ENCODE results near the gene SYNGR4.
"Not testable (repeated sequence)": the region's sequence is repeated elsewhere in the genome, so short reads cannot be mapped to it uniquely, and the experiment has no call there.

The SYNGR4 gene

DNA sequence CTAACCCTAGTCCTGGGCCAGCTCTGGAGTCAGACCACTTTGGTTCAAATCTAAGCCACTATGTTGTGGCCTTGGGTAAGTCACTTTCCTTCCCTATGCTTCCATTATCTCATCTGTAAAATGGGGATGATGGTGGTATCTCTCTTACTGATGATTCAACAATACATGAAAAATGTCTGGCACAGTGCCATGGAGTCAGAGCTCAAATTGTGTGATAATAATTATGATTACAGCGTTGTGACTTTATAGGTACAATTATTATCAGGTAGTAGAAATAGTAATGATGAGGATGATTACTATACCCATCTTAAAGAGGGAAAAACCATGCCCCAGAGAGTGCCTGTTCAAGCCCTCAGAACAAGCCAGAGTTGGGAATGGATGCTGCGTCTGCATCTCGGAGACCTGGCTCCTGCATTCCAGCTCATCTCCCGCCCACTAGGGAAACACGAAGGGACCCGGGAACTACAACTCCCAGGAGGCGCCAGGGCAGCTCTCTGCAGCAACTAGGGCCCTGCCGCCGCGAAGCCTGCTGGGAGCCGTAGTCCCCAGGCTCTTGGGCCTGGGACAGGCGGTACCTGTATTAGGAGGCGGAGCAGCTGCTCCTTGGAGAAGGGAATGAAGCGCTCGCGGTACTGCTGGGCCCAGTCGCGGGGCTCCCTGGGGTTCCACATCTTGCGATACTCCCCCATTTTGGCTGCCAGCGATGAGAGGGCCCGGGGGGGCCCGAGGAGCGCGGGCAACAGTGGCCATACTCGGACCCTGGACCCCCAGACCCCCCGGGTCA, 1.3 kb upstream of the SYNGR4 start:
- no peaks in the 10 kb centered on the region for H3K27me3 ChIP-seq (ENCODE audit: control insufficient read depth, insufficient read depth, low read length)
- no peaks in the 10 kb centered on the region for H3K36me3 ChIP-seq (ENCODE audit: insufficient read depth, low read length)
- no peaks in the 10 kb centered on the region for H3K9me3 ChIP-seq (replicated peaks; ENCODE audit: low read length)
- H3K4me3 ChIP-seq (ENCODE audit: low read length): peak overlapping the region; percentile 76
- H3K4me2 ChIP-seq (ENCODE audit: low read length): peak overlapping the region; percentile 95
- peaks cover 13% of the 10 kb centered on the region for H3K4me1 ChIP-seq (ENCODE audit: control insufficient read depth, insufficient read depth, low read length)
- H3K9ac ChIP-seq (ENCODE audit: low read depth, low read length): peak overlapping the region; percentile 88

DNA sequence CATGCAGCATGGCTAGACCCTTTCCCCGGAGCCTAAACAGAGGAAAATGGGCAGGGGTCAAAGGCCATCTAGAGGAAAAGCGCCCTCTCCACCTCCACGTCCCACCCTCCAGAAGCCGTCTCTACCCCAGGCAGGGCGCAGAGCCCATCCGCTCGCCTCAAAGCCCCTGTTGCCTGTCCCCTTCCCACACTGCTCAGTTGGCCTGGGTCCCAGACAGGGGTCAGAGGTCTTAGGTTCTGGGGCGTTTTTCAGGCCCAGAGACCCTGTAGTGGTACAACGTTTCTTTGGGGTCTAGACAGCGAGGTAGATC, 712 bp upstream of the SYNGR4 start:
- Histone ChIP-seq H3K4me2 (ENCODE audit: low read length) (peak overlapping the region; percentile 95), H3K9ac (ENCODE audit: low read depth, low read length) (peak overlapping the region; percentile 88), H3K27me3 (ENCODE audit: control insufficient read depth, insufficient read depth, low read length) (no peaks in the 10 kb centered on the region), H3K4me1 (ENCODE audit: control insufficient read depth, insufficient read depth, low read length) (peaks cover 13% of the 10 kb centered on the region), H3K36me3 (ENCODE audit: insufficient read depth, low read length) (no peaks in the 10 kb centered on the region), H3K4me3 (ENCODE audit: low read length) (peak overlapping the region; percentile 76), H3K9me3 (replicated peaks; ENCODE audit: low read length) (no peaks in the 10 kb centered on the region)

DNA sequence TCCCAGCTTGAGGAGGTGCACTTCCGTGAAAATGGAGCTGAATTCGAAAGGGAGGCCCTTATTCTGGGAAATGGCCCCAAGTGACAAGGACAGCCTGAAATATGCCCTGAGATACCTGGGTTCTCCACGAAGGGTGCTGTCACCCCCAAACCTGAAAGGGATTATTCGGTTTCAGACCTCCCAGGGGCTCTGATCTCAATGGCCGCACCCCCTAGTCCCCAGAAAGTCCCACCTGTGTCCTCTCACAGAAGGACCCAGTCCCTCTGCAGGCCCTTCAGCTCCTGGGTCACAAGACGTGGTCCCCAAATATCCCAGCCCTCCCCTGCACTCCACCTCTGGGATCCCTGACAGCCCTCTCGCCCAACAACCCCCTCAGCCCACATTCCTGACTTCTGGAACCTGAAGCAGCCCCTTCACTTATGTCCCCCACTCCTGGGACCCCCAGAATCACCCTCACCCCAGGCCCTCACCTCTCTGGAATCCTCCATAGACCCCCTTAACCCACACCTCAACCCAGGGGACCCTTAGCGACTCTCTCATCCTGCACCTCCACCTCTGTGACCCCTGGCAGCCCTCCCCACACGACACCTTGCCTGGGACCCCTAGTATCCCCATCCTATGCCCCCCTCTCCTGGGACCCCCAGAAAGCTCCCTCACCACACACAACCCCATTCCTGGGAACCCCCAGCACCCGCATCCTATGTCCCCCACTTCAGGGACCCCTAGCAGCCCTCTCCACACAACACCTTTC, 606 bp downstream of the SYNGR4 start:
- no peaks in the 10 kb centered on the region for H3K36me3 ChIP-seq (ENCODE audit: insufficient read depth, low read length)
- H3K9ac ChIP-seq (ENCODE audit: low read depth, low read length): peak overlapping the region; percentile 88
- H3K9me3 ChIP-seq (replicated peaks; ENCODE audit: low read length): no peaks in the 10 kb centered on the region
- H3K4me3 ChIP-seq (ENCODE audit: low read length): peak overlapping the region; percentile 76
- peaks cover 13% of the 10 kb centered on the region for H3K4me1 ChIP-seq (ENCODE audit: control insufficient read depth, insufficient read depth, low read length)
- peak overlapping the region; percentile 95 for H3K4me2 ChIP-seq (ENCODE audit: low read length)
- peaks cover 6% of the 10 kb centered on the region for H3K27me3 ChIP-seq (ENCODE audit: control insufficient read depth, insufficient read depth, low read length)

DNA sequence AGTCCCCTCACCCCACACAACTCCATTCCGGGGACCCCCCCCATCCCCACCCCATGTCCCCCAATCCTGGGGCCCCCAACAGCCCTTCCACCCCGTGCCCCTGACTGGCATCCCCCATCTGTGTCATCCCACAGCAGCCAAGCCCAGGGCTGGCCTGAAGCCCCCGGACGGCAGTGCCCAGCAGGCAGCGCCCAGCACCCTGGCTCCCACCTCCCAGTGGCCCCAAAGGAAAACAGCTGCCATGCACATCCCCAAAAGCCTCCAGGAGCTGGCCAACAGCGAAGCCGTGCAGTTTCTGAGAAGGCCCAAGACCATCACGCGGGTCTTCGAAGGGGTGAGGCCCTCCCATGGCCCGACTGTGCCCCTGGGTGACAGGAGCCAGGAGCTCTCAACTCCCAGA, 1.4 kb downstream of the SYNGR4 start:
- H3K4me2 ChIP-seq (ENCODE audit: low read length): no peak overlapping the region
- H3K9me3 ChIP-seq (replicated peaks; ENCODE audit: low read length): no peaks in the 10 kb centered on the region
- no peaks in the 10 kb centered on the region for H3K36me3 ChIP-seq (ENCODE audit: insufficient read depth, low read length)
- peaks cover 13% of the 10 kb centered on the region for H3K4me1 ChIP-seq (ENCODE audit: control insufficient read depth, insufficient read depth, low read length)
- H3K9ac ChIP-seq (ENCODE audit: low read depth, low read length): no peak overlapping the region
- peaks cover 7% of the 10 kb centered on the region for H3K27me3 ChIP-seq (ENCODE audit: control insufficient read depth, insufficient read depth, low read length)
- no peak overlapping the region for H3K4me3 ChIP-seq (ENCODE audit: low read length)

DNA sequence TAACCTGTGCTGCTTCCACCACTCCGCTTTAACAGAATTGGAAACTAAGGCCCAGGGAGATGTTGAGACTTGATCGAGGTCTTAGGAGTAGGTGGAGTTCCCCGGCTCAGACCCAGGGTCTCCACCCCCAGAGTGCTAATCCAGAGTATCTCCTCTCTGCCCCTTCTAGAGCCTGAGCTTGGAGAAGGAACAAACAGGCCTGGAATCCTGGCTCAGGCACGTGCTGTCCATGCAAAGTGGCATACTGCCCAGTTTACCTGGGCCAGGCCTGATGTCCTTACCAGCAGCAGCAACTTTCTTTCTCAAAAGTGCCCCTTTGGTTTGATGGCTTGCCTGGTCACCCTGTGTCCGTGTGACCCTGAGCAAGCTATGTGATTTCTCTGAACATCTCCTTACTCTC, 3.7 kb downstream of the SYNGR4 start:
- Histone ChIP-seq H3K4me1 (ENCODE audit: control insufficient read depth, insufficient read depth, low read length) (peaks cover 14% of the 10 kb centered on the region), H3K36me3 (ENCODE audit: insufficient read depth, low read length) (no peaks in the 10 kb centered on the region), H3K9ac (ENCODE audit: low read depth, low read length) (no peak overlapping the region), H3K9me3 (replicated peaks; ENCODE audit: low read length) (no peaks in the 10 kb centered on the region), H3K27me3 (ENCODE audit: control insufficient read depth, insufficient read depth, low read length) (peaks cover 7% of the 10 kb centered on the region), H3K4me3 (ENCODE audit: low read length) (no peak overlapping the region), H3K4me2 (ENCODE audit: low read length) (no peak overlapping the region)

DNA sequence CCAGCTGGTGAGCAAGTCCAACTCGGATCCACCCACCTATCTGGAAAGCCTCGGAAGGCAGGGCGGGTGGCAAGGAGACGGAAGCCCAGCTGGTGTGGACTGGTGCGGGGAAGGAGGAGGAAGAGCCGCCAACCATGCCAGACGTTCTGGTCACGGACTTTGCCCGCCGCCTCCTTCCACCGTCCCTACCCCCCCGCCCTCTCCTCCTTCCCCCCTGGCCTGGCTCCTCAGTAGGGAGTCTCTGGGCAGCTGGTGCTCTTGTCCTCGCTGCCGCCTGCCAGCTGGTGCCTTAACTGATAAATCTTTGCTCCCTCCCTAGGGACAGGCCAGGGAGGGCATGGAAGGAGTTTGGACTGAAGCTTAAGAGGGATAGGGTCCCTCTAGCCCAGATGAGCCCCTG, 4.8 kb downstream of the SYNGR4 start:
- no peak overlapping the region for H3K4me3 ChIP-seq (ENCODE audit: low read length)

DNA sequence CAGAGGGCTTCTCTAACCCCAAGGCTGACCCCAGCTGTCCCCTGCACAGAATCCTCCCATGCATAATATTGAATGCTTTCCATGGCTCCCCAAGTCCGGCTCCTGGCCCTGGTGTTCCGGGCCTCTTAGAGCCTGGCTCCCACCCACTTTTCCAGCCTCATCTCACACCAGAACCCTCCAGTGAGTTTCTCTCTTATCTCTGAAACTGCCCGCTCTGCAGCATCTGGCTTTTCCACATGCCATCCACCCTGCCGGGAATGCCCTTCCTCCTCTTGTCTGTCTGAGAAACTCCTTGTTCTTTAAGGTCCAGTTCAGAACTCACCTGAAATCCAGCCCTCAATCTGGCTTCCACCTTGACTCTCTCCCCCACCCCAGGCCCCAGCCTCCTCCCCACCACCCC, 6.8 kb downstream of the SYNGR4 start:
- H3K9ac ChIP-seq (ENCODE audit: low read depth, low read length): no peak overlapping the region
- H3K36me3 ChIP-seq (ENCODE audit: insufficient read depth, low read length): no peaks in the 10 kb centered on the region
- H3K4me2 ChIP-seq (ENCODE audit: low read length): no peak overlapping the region

More for the DNA sequence above, 4.8 kb downstream of the SYNGR4 start:
- Histone ChIP-seq H3K9ac (ENCODE audit: low read depth, low read length) (no peak overlapping the region), H3K36me3 (ENCODE audit: insufficient read depth, low read length) (no peaks in the 10 kb centered on the region), H3K4me2 (ENCODE audit: low read length) (no peak overlapping the region), H3K4me1 (ENCODE audit: control insufficient read depth, insufficient read depth, low read length) (peaks cover 11% of the 10 kb centered on the region), H3K27me3 (ENCODE audit: control insufficient read depth, insufficient read depth, low read length) (peaks cover 7% of the 10 kb centered on the region), H3K9me3 (replicated peaks; ENCODE audit: low read length) (no peaks in the 10 kb centered on the region)

DNA sequence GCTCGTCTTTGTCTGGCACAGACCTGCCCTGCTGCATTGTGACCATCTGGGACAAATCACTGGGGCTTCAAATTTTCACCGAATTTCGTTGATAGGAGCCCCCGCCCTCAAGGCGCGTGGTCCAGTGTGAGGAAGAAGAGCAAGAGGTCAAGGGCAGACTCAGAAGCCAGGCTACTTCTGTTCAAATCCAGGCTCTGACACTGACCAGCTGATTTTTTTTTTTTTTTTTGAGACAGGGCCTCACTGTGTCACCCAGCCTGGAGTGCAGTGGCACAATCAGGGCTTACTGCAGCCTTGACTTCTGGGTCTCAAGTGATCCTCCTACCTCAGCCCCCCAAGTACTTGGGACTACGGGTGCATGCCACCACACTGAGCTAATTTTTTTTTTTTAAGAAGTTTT, 7.2 kb downstream of the SYNGR4 start:
- no peak overlapping the region for H3K9ac ChIP-seq (ENCODE audit: low read depth, low read length)
- H3K27me3 ChIP-seq (ENCODE audit: control insufficient read depth, insufficient read depth, low read length): peaks cover 7% of the 10 kb centered on the region
- H3K4me2 ChIP-seq (ENCODE audit: low read length): no peak overlapping the region
- H3K4me3 ChIP-seq (ENCODE audit: low read length): no peak overlapping the region
- no peaks in the 10 kb centered on the region for H3K9me3 ChIP-seq (replicated peaks; ENCODE audit: low read length)
- H3K4me1 ChIP-seq (ENCODE audit: control insufficient read depth, insufficient read depth, low read length): peaks cover 7% of the 10 kb centered on the region
- H3K36me3 ChIP-seq (ENCODE audit: insufficient read depth, low read length): no peaks in the 10 kb centered on the region

More for the DNA sequence above, 6.8 kb downstream of the SYNGR4 start:
- Histone ChIP-seq H3K27me3 (ENCODE audit: control insufficient read depth, insufficient read depth, low read length) (peaks cover 7% of the 10 kb centered on the region), H3K4me3 (ENCODE audit: low read length) (no peak overlapping the region), H3K4me1 (ENCODE audit: control insufficient read depth, insufficient read depth, low read length) (peaks cover 7% of the 10 kb centered on the region), H3K9me3 (replicated peaks; ENCODE audit: low read length) (no peaks in the 10 kb centered on the region)

DNA sequence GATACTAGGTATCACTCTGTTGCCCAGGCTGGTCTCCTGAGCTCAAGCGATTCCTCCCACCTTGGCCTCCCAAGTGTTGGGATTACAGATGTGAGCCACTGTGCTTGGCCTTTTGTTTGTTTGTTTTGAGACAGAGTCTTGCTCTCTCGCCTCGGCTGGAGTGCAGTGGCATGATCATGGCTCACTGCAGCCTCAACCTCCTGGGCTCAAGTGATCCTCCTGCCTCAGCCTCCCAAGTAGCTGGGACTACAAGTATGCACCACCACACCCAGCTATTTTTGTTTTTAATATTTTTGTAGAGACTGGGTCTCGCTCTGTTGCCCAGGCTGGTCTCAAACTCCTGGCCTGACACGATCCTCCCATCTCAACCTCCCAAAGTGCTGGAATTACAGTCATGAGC, 7.6 kb downstream of the SYNGR4 start:
- H3K4me2 ChIP-seq (ENCODE audit: low read length); H3K9ac ChIP-seq (ENCODE audit: low read depth, low read length); H3K4me1 ChIP-seq (ENCODE audit: control insufficient read depth, insufficient read depth, low read length); H3K27me3 ChIP-seq (ENCODE audit: control insufficient read depth, insufficient read depth, low read length); H3K4me3 ChIP-seq (ENCODE audit: low read length); H3K9me3 ChIP-seq (replicated peaks; ENCODE audit: low read length); H3K36me3 ChIP-seq (ENCODE audit: insufficient read depth, low read length): not testable (repeated sequence)

DNA sequence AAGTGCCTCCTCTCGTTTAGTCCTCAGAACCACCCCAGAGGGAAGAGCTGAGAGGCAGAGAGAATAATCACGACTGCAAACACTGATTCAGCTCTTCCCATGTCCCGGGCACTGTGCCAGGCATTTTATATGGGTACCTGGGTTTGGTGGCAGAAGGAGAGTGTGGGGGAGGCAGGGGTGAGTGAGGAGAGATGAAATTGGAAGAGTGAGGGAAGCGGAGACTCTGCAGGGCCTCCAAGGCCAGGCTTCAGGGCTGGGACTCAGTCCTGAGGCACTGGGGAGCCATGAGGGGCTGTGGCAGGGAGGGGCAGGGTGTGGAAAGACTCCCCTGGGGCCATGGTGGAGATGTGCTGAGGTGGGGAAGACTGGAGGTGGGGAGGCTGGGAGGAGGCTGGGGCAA, 8.7 kb downstream of the SYNGR4 start:
- H3K9ac ChIP-seq (ENCODE audit: low read depth, low read length): no peak overlapping the region
- H3K4me3 ChIP-seq (ENCODE audit: low read length): no peak overlapping the region

DNA sequence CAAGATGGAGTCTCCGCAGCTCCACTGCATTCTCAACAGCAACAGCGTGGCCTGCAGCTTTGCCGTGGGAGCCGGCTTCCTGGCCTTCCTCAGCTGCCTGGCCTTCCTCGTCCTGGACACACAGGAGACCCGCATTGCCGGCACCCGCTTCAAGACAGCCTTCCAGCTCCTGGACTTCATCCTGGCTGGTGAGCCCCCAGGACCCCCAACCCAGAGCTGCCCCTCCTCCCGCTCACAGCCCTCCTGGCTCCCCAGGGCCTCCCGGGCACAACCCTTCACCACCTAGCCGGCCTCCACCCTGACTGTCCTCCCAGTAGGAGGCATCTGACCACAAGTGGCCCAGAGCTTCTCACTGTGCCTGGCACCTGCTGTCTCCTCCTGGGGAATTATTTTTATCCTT, 9.4 kb downstream of the SYNGR4 start:
- no peaks in the 10 kb centered on the region for H3K9me3 ChIP-seq (replicated peaks; ENCODE audit: low read length)
- no peak overlapping the region for H3K4me2 ChIP-seq (ENCODE audit: low read length)
- no peak overlapping the region for H3K9ac ChIP-seq (ENCODE audit: low read depth, low read length)
- H3K4me1 ChIP-seq (ENCODE audit: control insufficient read depth, insufficient read depth, low read length): peaks cover 7% of the 10 kb centered on the region
- peaks cover 7% of the 10 kb centered on the region for H3K27me3 ChIP-seq (ENCODE audit: control insufficient read depth, insufficient read depth, low read length)
- H3K4me3 ChIP-seq (ENCODE audit: low read length): no peak overlapping the region
- H3K36me3 ChIP-seq (ENCODE audit: insufficient read depth, low read length): no peaks in the 10 kb centered on the region

More for the DNA sequence above, 8.7 kb downstream of the SYNGR4 start:
- Histone ChIP-seq H3K36me3 (ENCODE audit: insufficient read depth, low read length) (no peaks in the 10 kb centered on the region), H3K9me3 (replicated peaks; ENCODE audit: low read length) (no peaks in the 10 kb centered on the region), H3K4me2 (ENCODE audit: low read length) (no peak overlapping the region), H3K4me1 (ENCODE audit: control insufficient read depth, insufficient read depth, low read length) (peaks cover 7% of the 10 kb centered on the region), H3K27me3 (ENCODE audit: control insufficient read depth, insufficient read depth, low read length) (peaks cover 7% of the 10 kb centered on the region)

DNA sequence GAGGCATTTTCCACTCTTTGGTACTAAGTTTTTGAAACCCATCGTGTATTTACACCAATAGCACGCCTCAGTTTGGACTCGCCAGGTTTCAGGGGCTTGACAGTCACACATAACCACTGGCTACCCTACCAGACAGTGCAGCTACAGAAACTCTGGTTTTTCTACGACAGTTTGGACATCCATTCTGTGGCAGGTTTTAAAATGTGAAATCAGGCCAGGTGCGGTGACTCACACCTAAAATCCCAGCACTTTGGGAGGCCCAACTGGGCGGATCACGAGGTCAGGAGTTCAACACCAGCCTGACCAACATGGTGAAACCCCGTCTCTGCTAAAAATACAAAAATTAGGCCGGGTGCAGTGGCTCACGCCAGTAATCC, 14.0 kb downstream of the SYNGR4 start:
- Histone ChIP-seq H3K4me3 (ENCODE audit: low read length) (no peak overlapping the region), H3K36me3 (ENCODE audit: insufficient read depth, low read length) (peaks cover 12% of the 10 kb centered on the region), H3K4me1 (ENCODE audit: control insufficient read depth, insufficient read depth, low read length) (peaks cover under 1% of the 10 kb centered on the region), H3K4me2 (ENCODE audit: low read length) (no peak overlapping the region), H3K9ac (ENCODE audit: low read depth, low read length) (no peak overlapping the region), H3K9me3 (replicated peaks; ENCODE audit: low read length) (no peaks in the 10 kb centered on the region), H3K27me3 (ENCODE audit: control insufficient read depth, insufficient read depth, low read length) (no peaks in the 10 kb centered on the region)

Measured in skeletal muscle satellite cell (primary cell).